Measurements from ENCODE around the gene WDR45B.

GRCh38 chr17:82599674-82600661 lies 48.3 kb downstream of the WDR45B start:
- TF ChIP-seq, protein P1, sequence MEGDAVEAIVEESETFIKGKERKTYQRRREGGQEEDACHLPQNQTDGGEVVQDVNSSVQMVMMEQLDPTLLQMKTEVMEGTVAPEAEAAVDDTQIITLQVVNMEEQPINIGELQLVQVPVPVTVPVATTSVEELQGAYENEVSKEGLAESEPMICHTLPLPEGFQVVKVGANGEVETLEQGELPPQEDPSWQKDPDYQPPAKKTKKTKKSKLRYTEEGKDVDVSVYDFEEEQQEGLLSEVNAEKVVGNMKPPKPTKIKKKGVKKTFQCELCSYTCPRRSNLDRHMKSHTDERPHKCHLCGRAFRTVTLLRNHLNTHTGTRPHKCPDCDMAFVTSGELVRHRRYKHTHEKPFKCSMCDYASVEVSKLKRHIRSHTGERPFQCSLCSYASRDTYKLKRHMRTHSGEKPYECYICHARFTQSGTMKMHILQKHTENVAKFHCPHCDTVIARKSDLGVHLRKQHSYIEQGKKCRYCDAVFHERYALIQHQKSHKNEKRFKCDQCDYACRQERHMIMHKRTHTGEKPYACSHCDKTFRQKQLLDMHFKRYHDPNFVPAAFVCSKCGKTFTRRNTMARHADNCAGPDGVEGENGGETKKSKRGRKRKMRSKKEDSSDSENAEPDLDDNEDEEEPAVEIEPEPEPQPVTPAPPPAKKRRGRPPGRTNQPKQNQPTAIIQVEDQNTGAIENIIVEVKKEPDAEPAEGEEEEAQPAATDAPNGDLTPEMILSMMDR (IDR thresholded peaks at IDR 0.05; ENCODE audit: low read depth, low read length, poor library complexity, severe bottlenecking) = no peak
- TF ChIP-seq EZH2phosphoT487 (IDR thresholded peaks at IDR 0.05; ENCODE audit: borderline replicate concordance, low read length) = no peak

Measured in DOHH2 (cell line).